Neural progenitor cell (in vitro differentiated cells): ENCODE results near the gene SLC7A10. TPM values are rescaled to one million over a fixed set of nuclear protein-coding genes. Genes with fewer than 3 reads are reported as not detected.

ENCODE experiments used
- DNase-seq: peaks from one replicate; pipeline ENCODE4 v3.0.0-alpha.2; 2016; ENCODE audit warnings: low spot score
- H2AFZ ChIP-seq: fragments of 200-600 bp; sonication (generic); replicated peaks from 2 replicates; pipeline ENCODE4 v1.6.1; 2016; ENCODE audit warnings: antibody characterized with exemption
- H3F3A ChIP-seq: fragments of 200-600 bp; sonication (generic); 2 replicates; pipeline ENCODE4 v1.6.1; 2016; ENCODE audit warnings: antibody characterized with exemption, low read depth
- H3K27ac ChIP-seq: fragments of 200-600 bp; sonication (generic); 2 replicates; pipeline ENCODE4 v1.5.1; 2016; ENCODE audit warnings: mild to moderate bottlenecking
- H3K27me3 ChIP-seq: fragments of 200-600 bp; sonication (generic); 2 replicates; pipeline ENCODE4 v1.6.1; 2016; ENCODE audit warnings: mild to moderate bottlenecking, moderate library complexity
- H3K36me3 ChIP-seq: fragments of 200-600 bp; sonication (generic); 2 replicates; pipeline ENCODE4 v1.5.1; 2016
- H3K4me1 ChIP-seq: fragments of 200-600 bp; sonication (generic); 2 replicates; pipeline ENCODE4 v1.6.1; 2016; ENCODE audit warnings: mixed run types
- H3K4me2 ChIP-seq: fragments of 200-600 bp; sonication (generic); 2 replicates; pipeline ENCODE4 v1.6.1; 2016
- H3K4me3 ChIP-seq: fragments of 200-600 bp; sonication (generic); 2 replicates; pipeline ENCODE4 v1.5.1; 2016
- H3K79me2 ChIP-seq: fragments of 200-600 bp; sonication (generic); 2 replicates; pipeline ENCODE4 v1.6.1; 2016; ENCODE audit warnings: low read depth
- H3K9ac ChIP-seq: fragments of 200-600 bp; sonication (generic); 2 replicates; pipeline ENCODE4 v1.6.1; 2016
- H3K9me3 ChIP-seq: fragments of 200-600 bp; sonication (generic); 2 replicates; pipeline ENCODE4 v1.5.1; 2016; ENCODE audit warnings: low read depth
- H4K20me1 ChIP-seq: fragments of 200-600 bp; sonication (generic); 2 replicates; pipeline ENCODE4 v1.6.1; 2016; ENCODE audit warnings: low read depth
- H3K27ac Mint-ChIP-seq: 3 replicates; pipeline ENCODE4 v1.8.0; 2021; ENCODE audit warnings: mixed read lengths
- H3K27me3 Mint-ChIP-seq: 2 replicates; pipeline ENCODE4 v1.8.0; 2022; ENCODE audit warnings: low read depth, mild to moderate bottlenecking, inconsistent platforms, moderate library complexity, mixed read lengths; ENCODE audit not compliant: insufficient read depth
- H3K36me3 Mint-ChIP-seq: 3 replicates; pipeline ENCODE4 v1.8.0; 2021; ENCODE audit warnings: mixed read lengths
- H3K4me1 Mint-ChIP-seq: 3 replicates; pipeline ENCODE4 v1.8.0; 2021; ENCODE audit warnings: mixed read lengths
- H3K4me3 Mint-ChIP-seq: 3 replicates; pipeline ENCODE4 v1.8.0; 2021; ENCODE audit warnings: mild to moderate bottlenecking, moderate library complexity, mixed read lengths
- H3K9me3 Mint-ChIP-seq: 3 replicates; pipeline ENCODE4 v1.8.0; 2020; ENCODE audit warnings: mixed read lengths
- EZH2 ChIP-seq: fragments of 200-600 bp; sonication (generic); IDR thresholded peaks from 2 replicates; pipeline ENCODE4 v1.6.1; 2017; ENCODE audit warnings: antibody characterized with exemption, mild to moderate bottlenecking, moderate library complexity
- EZH2phosphoT487 ChIP-seq: fragments of 200-600 bp; sonication (generic); IDR thresholded peaks from 2 replicates; pipeline ENCODE4 v1.6.1; 2017; ENCODE audit warnings: antibody characterized with exemption
- total RNA-seq: library from RNA; depleted of rRNA; stranded (reverse); fragments of >200 nt; gene quantifications from 2 replicates; pipeline ENCODE4 v1.2.3, GENCODE V29; 2015; ENCODE audit warnings: low replicate concordance
- TF ChIP-seq, protein P1 (sequence below): fragments of 200-600 bp; sonication (generic); IDR thresholded peaks from 2 replicates; pipeline ENCODE4 v1.5.1; 2017; ENCODE audit warnings: antibody characterized with exemption, mild to moderate bottlenecking

SLC7A10 gene
- total RNA-seq, 1 donor from 2014 or later = 0.79 TPM

DNA sequence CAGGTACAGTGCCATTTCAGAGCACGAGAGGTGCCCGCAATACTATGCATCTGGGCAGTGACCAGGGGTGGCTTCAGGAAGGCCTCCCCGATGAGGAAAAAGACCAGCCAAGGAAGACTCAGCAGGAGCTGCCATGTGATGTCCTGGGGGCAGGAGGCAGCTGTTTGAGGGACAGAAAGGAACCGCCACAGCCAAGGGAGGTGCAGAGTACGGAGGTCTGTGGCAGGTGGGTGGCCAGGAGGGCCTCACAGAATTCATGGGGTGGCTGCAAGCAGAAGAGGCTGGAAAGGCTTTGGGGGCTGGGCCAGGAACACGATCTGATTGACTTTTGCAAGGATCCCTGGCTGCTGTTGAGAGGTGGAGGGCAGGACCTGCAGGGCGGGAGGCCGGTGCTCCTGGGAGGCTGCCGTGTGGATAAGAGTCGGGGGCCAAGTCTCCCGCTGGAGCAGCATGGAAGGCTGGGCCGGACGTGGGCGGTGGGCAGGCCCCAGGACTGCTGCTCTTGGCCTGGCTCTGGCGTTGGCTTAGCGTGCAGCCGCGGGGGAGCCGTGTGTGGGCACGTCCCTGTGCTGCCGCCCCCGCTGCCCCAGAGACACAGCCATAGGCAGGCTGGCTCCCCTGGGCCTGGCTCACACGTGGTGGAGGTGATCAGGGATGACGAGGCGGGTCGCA, 47.6 kb upstream of the SLC7A10 start:
- no peak overlapping the region for H3K4me2 ChIP-seq
- no peak overlapping the region for H3K4me3 ChIP-seq

DNA sequence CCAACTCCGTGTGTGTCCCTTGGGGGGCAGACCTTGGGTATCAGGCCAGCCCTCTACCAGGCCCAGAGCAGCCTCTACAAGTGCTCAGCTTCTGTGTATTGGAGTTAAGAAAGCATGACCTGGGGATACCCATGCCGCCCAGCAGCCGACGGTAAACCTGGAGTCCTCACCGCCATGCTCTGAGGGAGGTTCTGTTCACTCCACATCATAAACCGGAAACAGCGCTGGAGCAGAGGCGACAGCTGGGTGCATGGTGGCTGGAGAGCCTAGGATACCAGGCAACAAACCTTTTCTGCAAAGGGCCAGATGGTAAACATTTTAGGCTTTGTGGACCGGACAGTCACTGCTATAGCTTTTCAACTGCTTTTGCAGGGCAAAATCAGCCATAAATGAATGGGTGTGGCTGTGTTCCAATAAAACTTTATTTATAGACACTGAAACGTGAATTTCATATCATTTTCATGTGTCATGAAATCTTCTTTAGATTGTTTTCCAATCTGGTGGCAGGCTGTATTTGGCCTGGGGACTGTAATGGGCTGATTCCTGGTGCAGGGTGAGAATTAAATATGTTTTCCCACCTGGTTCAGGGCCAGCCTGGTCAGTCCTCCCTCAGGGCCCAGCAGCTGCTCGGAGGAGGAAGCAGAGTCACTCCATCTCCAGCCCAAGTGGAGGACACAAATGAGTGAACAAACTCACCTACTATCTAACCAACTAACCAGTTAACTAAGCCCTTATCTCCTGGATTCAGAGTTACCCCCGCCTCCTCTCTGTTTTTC, 45.8 kb upstream of the SLC7A10 start:
- H3K4me1 Mint-ChIP-seq = peaks cover 16% of the 10 kb centered on the region
- H3K27ac Mint-ChIP-seq = no peak overlapping the region
- no peaks in the 10 kb centered on the region for H3K9me3 Mint-ChIP-seq
- H3K36me3 Mint-ChIP-seq = no peaks in the 10 kb centered on the region
- peaks cover 5% of the 10 kb centered on the region for H3K27me3 Mint-ChIP-seq
- no peak overlapping the region for H3K4me2 ChIP-seq
- no peak overlapping the region for H3K9ac ChIP-seq
- no peaks in the 10 kb centered on the region for H4K20me1 ChIP-seq
- H3K9me3 ChIP-seq = no peaks in the 10 kb centered on the region
- no peaks in the 10 kb centered on the region for H3K27me3 ChIP-seq
- H3K4me1 ChIP-seq = peaks cover 34% of the 10 kb centered on the region
- TF ChIP-seq EZH2phosphoT487 = no peak
- no peak for TF ChIP-seq EZH2
- TF ChIP-seq, protein P1, sequence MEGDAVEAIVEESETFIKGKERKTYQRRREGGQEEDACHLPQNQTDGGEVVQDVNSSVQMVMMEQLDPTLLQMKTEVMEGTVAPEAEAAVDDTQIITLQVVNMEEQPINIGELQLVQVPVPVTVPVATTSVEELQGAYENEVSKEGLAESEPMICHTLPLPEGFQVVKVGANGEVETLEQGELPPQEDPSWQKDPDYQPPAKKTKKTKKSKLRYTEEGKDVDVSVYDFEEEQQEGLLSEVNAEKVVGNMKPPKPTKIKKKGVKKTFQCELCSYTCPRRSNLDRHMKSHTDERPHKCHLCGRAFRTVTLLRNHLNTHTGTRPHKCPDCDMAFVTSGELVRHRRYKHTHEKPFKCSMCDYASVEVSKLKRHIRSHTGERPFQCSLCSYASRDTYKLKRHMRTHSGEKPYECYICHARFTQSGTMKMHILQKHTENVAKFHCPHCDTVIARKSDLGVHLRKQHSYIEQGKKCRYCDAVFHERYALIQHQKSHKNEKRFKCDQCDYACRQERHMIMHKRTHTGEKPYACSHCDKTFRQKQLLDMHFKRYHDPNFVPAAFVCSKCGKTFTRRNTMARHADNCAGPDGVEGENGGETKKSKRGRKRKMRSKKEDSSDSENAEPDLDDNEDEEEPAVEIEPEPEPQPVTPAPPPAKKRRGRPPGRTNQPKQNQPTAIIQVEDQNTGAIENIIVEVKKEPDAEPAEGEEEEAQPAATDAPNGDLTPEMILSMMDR = no peak
- H3K27ac ChIP-seq = no peak overlapping the region
- H3K36me3 ChIP-seq = no peaks in the 10 kb centered on the region
- H3F3A ChIP-seq = peaks cover 12% of the 10 kb centered on the region
- H2AFZ ChIP-seq = no peak overlapping the region
- H3K4me3 ChIP-seq = no peak overlapping the region
- H3K79me2 ChIP-seq = no peaks in the 10 kb centered on the region
- DNase-seq = no peak
- H3K4me3 Mint-ChIP-seq = no peak overlapping the region

More for the DNA sequence above, 47.6 kb upstream of the SLC7A10 start:
- Histone ChIP-seq H3K27me3 (no peaks in the 10 kb centered on the region), H3K79me2 (no peaks in the 10 kb centered on the region), H4K20me1 (no peaks in the 10 kb centered on the region), H3K27ac (no peak overlapping the region), H3K36me3 (no peaks in the 10 kb centered on the region), H2AFZ (no peak overlapping the region), H3F3A (peaks cover 12% of the 10 kb centered on the region), H3K9me3 (no peaks in the 10 kb centered on the region), H3K4me1 (peaks cover 38% of the 10 kb centered on the region), H3K9ac (no peak overlapping the region)
- Mint-ChIP-seq H3K36me3 (no peaks in the 10 kb centered on the region), H3K27ac (peak overlapping the region; percentile 67), H3K9me3 (no peaks in the 10 kb centered on the region), H3K4me3 (peak overlapping the region; percentile 68), H3K27me3 (peaks cover 7% of the 10 kb centered on the region), H3K4me1 (peaks cover 23% of the 10 kb centered on the region)
- TF ChIP-seq EZH2phosphoT487 (no peak), EZH2 (no peak)
- TF ChIP-seq, protein P1 = no peak
- DNase-seq = no peak

DNA sequence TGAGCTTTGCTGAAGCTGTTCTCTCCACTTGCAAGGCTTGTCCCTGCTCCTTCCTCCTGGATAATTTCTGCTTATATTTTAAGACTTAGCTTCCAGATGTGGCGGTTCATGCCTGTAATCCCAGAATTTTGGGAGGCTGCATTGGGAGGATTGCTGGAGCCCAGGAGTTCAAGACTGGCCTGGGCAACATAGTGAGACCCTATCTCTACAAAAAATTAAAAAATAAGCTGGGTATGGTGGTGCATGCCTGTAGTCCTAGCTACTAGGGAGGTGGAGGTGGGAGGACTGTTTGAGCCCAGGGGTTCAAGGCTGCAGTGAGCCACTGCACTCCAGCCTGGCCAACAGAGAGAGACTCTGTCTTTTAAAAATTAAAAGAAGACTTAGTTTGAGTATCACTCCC, 45.1 kb upstream of the SLC7A10 start:
- peaks cover 11% of the 10 kb centered on the region for H3F3A ChIP-seq
- H4K20me1 ChIP-seq = no peaks in the 10 kb centered on the region
- H3K79me2 ChIP-seq = no peaks in the 10 kb centered on the region
- Mint-ChIP-seq H3K4me1 (peaks cover 16% of the 10 kb centered on the region), H3K36me3 (no peaks in the 10 kb centered on the region), H3K27me3 (peaks cover 5% of the 10 kb centered on the region), H3K27ac (no peak overlapping the region), H3K9me3 (no peaks in the 10 kb centered on the region), H3K4me3 (no peak overlapping the region)
- H3K36me3 ChIP-seq = no peaks in the 10 kb centered on the region
- H3K9me3 ChIP-seq = no peaks in the 10 kb centered on the region
- TF ChIP-seq EZH2 (no peak), EZH2phosphoT487 (no peak)
- TF ChIP-seq, protein P1 = no peak
- no peak for DNase-seq
- H3K27ac ChIP-seq = no peak overlapping the region
- H3K4me1 ChIP-seq = peaks cover 28% of the 10 kb centered on the region
- no peak overlapping the region for H3K9ac ChIP-seq
- H3K4me2 ChIP-seq = no peak overlapping the region
- no peaks in the 10 kb centered on the region for H3K27me3 ChIP-seq
- no peak overlapping the region for H3K4me3 ChIP-seq
- H2AFZ ChIP-seq = no peak overlapping the region
